Activated CD8-positive, alpha-beta memory T cell treated with anti-CD3 and anti-CD28 coated beads, Interleukin-2, amount 50 U/mL, for 1 hour (primary cell): Measurements from ENCODE around the gene TREH.

Experiments used
- DNase-seq: peaks from one replicate; pipeline ENCODE4 v3.0.0-alpha.2; 2020; ENCODE audit errors: extremely low read depth

TREH gene

GRCh38 chr11:118629761-118630661 lies 49.4 kb downstream of the TREH start:
- no peak for DNase-seq

GRCh38 chr11:118628861-118629549 lies 50.4 kb downstream of the TREH start:
- DNase-seq: no peak

- DNase-seq: no peak
Measured at GRCh38 chr11:118628432-118628831, 51.0 kb downstream of the TREH start.

- DNase-seq: no peak
Measured at GRCh38 chr11:118628031-118628430, 51.4 kb downstream of the TREH start.

- no peak for DNase-seq
Measured at GRCh38 chr11:118627566-118627965, 51.9 kb downstream of the TREH start.

- DNase-seq: no peak
Measured at GRCh38 chr11:118625976-118626375, 53.5 kb downstream of the TREH start.

GRCh38 chr11:118625036-118625690 lies 54.3 kb downstream of the TREH start:
- DNase-seq: no peak

GRCh38 chr11:118623269-118623655 lies 56.2 kb downstream of the TREH start:
- DNase-seq: no peak

GRCh38 chr11:118622376-118623268 lies 56.8 kb downstream of the TREH start:
- DNase-seq: no peak

- no peak for DNase-seq
Measured at GRCh38 chr11:118621784-118622375, 57.6 kb downstream of the TREH start.

- DNase-seq: no peak
Measured at GRCh38 chr11:118621071-118621783, 58.2 kb downstream of the TREH start.

GRCh38 chr11:118620529-118621070 lies 58.9 kb downstream of the TREH start:
- no peak for DNase-seq

- no peak for DNase-seq
Measured at GRCh38 chr11:118619444-118620197, 59.8 kb downstream of the TREH start.

- no peak for DNase-seq
Measured at GRCh38 chr11:118618991-118619375, 60.5 kb downstream of the TREH start.

- no peak for DNase-seq
Measured at GRCh38 chr11:118618115-118618990, 61.1 kb downstream of the TREH start.

GRCh38 chr11:118615976-118616371 lies 63.5 kb downstream of the TREH start:
- DNase-seq: no peak

GRCh38 chr11:118615282-118615975 lies 64.0 kb downstream of the TREH start:
- DNase-seq: no peak

- no peak for DNase-seq
Measured at GRCh38 chr11:118614511-118614910, 64.9 kb downstream of the TREH start.
